ENCODE results near the gene DHRS3. TPM values are rescaled to one million over a fixed set of nuclear protein-coding genes. Genes with fewer than 3 reads are reported as not detected.

The DHRS3 gene
- total and polyA plus RNA-seq, 10 of the 15 experiments (the other 5 are each of a cell fraction or from before 2014, with no cell fraction given) = 0.23 to 29.7 (median 1.2) TPM

- POLR2A ChIA-PET = no interaction called here
- Histone ChIP-seq H3K27me3 (replicated peaks in 1 of 2; ENCODE audit: control insufficient read depth in 2 of 2, insufficient read depth in 2 of 2, low read length in 1 of 2) (peaks cover 0 to 4% of the 10 kb centered on the region in 2 experiments; a peak in 3 of 4 replicates), H4K20me1 (ENCODE audit: control insufficient read depth, insufficient read depth) (0 out of 2 replicates have a peak, but pooled peaks cover 4% of the 10 kb centered on the region), H3K4me1 (ENCODE audit: control insufficient read depth, insufficient read depth, low read length) (no peaks in the 10 kb centered on the region), H3K9ac (ENCODE audit: control insufficient read depth, insufficient read depth, low read length) (no peak overlapping the region), H3K4me2 (ENCODE audit: control insufficient read depth, insufficient read depth) (no peak overlapping the region), H2AFZ (ENCODE audit: control insufficient read depth, low read depth, low read length) (no peak overlapping the region), H3K36me3 (ENCODE audit: control insufficient read depth in 2 of 2, insufficient read depth in 2 of 2, low read length in 1 of 2) (no peaks in the 10 kb centered on the region), H3K9me3 (replicated peaks; ENCODE audit: control insufficient read depth, insufficient read depth, low read length) (no peaks in the 10 kb centered on the region), H3K4me3 (no peak overlapping the region), H3K27ac (ENCODE audit: control insufficient read depth, insufficient read depth) (no peak overlapping the region), H3K79me2 (ENCODE audit: control insufficient read depth, insufficient read depth, low read length) (no peaks in the 10 kb centered on the region)
- WGBS (ENCODE audit: insufficient coverage, insufficient replicate concordance, low lambda C conversion rate, missing lambda C conversion rate) = 34% methylated on average over 7 of the region's 7 CpGs
- no TSS peak for BruUV-seq (replicated peaks)
- RAD21 ChIA-PET (ENCODE audit: unreplicated experiment) = no interaction called here
- in situ Hi-C loops (cut with MboI) = no loop called here
- ATAC-seq (no peak), DNase-seq (ENCODE audit: low read depth, low spot score) (no peak), FAIRE-seq (no peak)
- SMC1A ChIA-PET (ENCODE audit: uncharacterized antibody, unreplicated experiment) = interaction anchor here (0.9 to 5.5 kb wide), 2 partner anchors 23 to 143 kb away, joined by 3 to 21 read pairs; partner anchors contain the start of gene DHRS3
- CTCF ChIA-PET = no interaction called here
- intact Hi-C loops (cut with micrococcal nuclease; ENCODE audit: unreplicated experiment) = no loop called here
- TF ChIP-seq NR2C2 (IDR thresholded peaks at IDR 0.05; ENCODE audit: borderline replicate concordance, control insufficient read depth, insufficient read length, low read depth) (no peak), USF1 (IDR thresholded peaks at IDR 0.05; ENCODE audit: borderline replicate concordance, extremely low read length, insufficient read depth, low read depth, low read length) (no peak), RAD21 (IDR thresholded peaks at IDR 0.05; ENCODE audit: insufficient read depth, low read depth, low read length) (no peak), POU2F2 (IDR thresholded peaks at IDR 0.05; ENCODE audit: borderline replicate concordance, low read depth, low read length) (no peak), JUNB (IDR thresholded peaks at IDR 0.05) (no peak), FOS (IDR thresholded peaks at IDR 0.05; ENCODE audit: borderline replicate concordance, extremely low read depth, insufficient read length) (no peak), PAX5 (IDR thresholded peaks at IDR 0.05; ENCODE audit: borderline replicate concordance, low read depth, low read length) (no peak), NBN (IDR thresholded peaks at IDR 0.05) (no peak), MAX (IDR thresholded peaks at IDR 0.05; ENCODE audit: low read depth, low read length) (no peak), NKRF (conservative IDR thresholded peaks at IDR 0.05) (no peak), SUZ12 (IDR thresholded peaks at IDR 0.05; ENCODE audit: unreplicated experiment) (no peak), MYC (IDR thresholded peaks at IDR 0.05; ENCODE audit: insufficient read depth, insufficient read length, insufficient replicate concordance, low read length, severe bottlenecking) (no peak), SIX5 (IDR thresholded peaks at IDR 0.05; ENCODE audit: low read depth, low read length, severe bottlenecking) (no peak), PBX3 (IDR thresholded peaks at IDR 0.05; ENCODE audit: insufficient replicate concordance, low read depth, low read length) (no peak), MTA2 (IDR thresholded peaks at IDR 0.05; ENCODE audit: low read depth) (no peak), MXI1 (IDR thresholded peaks at IDR 0.05; ENCODE audit: low read depth, low read length) (no peak), CREM (IDR thresholded peaks at IDR 0.05; ENCODE audit: low read depth) (no peak)
These were observed 24.4 kb downstream of the DHRS3 start for GRCh38 chr1:12593621-12594066.
